Endodermal cell (in vitro differentiated cells): ENCODE data around the gene GRHL1. TPM values are rescaled to one million over a fixed set of nuclear protein-coding genes. Genes with fewer than 3 reads are reported as not detected.

ENCODE experiments used
- DNase-seq: peaks from one replicate; pipeline ENCODE4 v3.0.0-alpha.2; 2017
- H3K27ac ChIP-seq: 2 replicates; pipeline ENCODE4 v1.5.1; 2013; ENCODE audit warnings: mild to moderate bottlenecking, low read depth, low read length, moderate library complexity
- H3K27me3 ChIP-seq: 2 replicates; pipeline ENCODE4 v1.6.1; 2013; ENCODE audit warnings: mild to moderate bottlenecking, low read length, moderate library complexity; ENCODE audit not compliant: insufficient read depth, control insufficient read depth, poor library complexity, severe bottlenecking
- H3K36me3 ChIP-seq: 2 replicates; pipeline ENCODE4 v1.7.0; 2013; ENCODE audit warnings: mild to moderate bottlenecking, low read length, moderate library complexity; ENCODE audit not compliant: control insufficient read depth, insufficient read depth
- H3K4me1 ChIP-seq: one replicate; pipeline ENCODE4 v1.7.0; 2013; ENCODE audit warnings: low read length; ENCODE audit not compliant: control insufficient read depth, insufficient read depth
- H3K4me3 ChIP-seq: 2 replicates; pipeline ENCODE4 v1.5.1; 2013; ENCODE audit warnings: mild to moderate bottlenecking, low read length, moderate library complexity
- H3K9ac ChIP-seq: 2 replicates; pipeline ENCODE4 v1.6.1; 2013; ENCODE audit warnings: mild to moderate bottlenecking, low read length, moderate library complexity; ENCODE audit not compliant: poor library complexity, severe bottlenecking; ENCODE audit errors: extremely low read depth
- H3K9me3 ChIP-seq: 2 replicates; pipeline ENCODE4 v1.6.1; 2013; ENCODE audit warnings: mild to moderate bottlenecking, low read length, moderate library complexity; ENCODE audit not compliant: control insufficient read depth
- H3K27ac Mint-ChIP-seq: 2 replicates; pipeline ENCODE4 v1.8.0; 2020; ENCODE audit warnings: mixed read lengths
- H3K27me3 Mint-ChIP-seq: 2 replicates; pipeline ENCODE4 v1.8.0; 2021; ENCODE audit warnings: mild to moderate bottlenecking, mixed read lengths; ENCODE audit not compliant: insufficient read depth
- H3K36me3 Mint-ChIP-seq: 2 replicates; pipeline ENCODE4 v1.8.0; 2020; ENCODE audit warnings: low read depth, mixed read lengths
- H3K4me1 Mint-ChIP-seq: 2 replicates; pipeline ENCODE4 v1.8.0; 2020; ENCODE audit warnings: mixed read lengths
- H3K4me3 Mint-ChIP-seq: 2 replicates; pipeline ENCODE4 v1.8.0; 2020; ENCODE audit warnings: mild to moderate bottlenecking, moderate library complexity, mixed read lengths
- H3K9me3 Mint-ChIP-seq: 2 replicates; pipeline ENCODE4 v1.8.0; 2020; ENCODE audit warnings: mild to moderate bottlenecking, mixed read lengths
- WGBS, 2 experiments: methylation state at CpG; one replicate each; pipeline versions ENCODE4 v1.1.5 to v1.1.7; 2013; ENCODE audit warnings: missing lambda C conversion rate in 2 of 2, mixed read lengths in 1 of 2; ENCODE audit not compliant: insufficient coverage in 1 of 2, insufficient read length in 1 of 2; 5-methylcytosine and 5-hydroxymethylcytosine counted together
- total RNA-seq, 2 donors: library from RNA; stranded (reverse); fragmentation: NEBNext Ultra II Directional in 1 of 2; extraction: Animal tissue kit (Norgen Biotek cat#: 25700) in 1 of 2; gene quantifications; 2 replicates in 1 of 2; 3 replicates in 1 of 2; pipeline ENCODE4 v1.2.1, GENCODE V29; 2021
- TF ChIP-seq, protein P1 (sequence below): fragments of 200-600 bp; sonication (generic); conservative IDR thresholded peaks from 2 replicates; pipeline ENCODE4 v1.5.0; 2021; ENCODE audit warnings: antibody characterized with exemption, mild to moderate bottlenecking

GRHL1 gene
- total RNA-seq, 2 donors from 2014 or later = 2.7 to 2.9 TPM

DNA sequence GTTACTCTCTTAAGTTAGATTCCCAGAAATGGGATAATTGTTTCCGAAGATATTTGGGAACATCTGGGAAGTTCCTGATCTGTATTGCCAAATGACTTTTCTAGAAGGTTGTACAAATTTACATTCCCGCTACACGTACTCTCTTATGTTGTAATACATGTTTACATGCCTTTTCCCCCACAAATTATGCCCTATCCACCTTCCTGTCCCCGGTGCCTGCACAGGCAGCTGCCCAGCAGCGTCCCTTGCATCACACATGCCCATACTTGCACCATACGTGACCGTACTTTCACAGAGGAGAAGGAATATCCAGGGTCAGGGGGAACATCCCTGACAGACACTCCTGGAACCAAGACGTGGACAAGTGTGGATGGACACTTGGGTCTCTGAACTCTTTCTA lies 67.7 kb downstream of the GRHL1 start:
- Mint-ChIP-seq H3K36me3 (no peaks in the 10 kb centered on the region), H3K9me3 (no peaks in the 10 kb centered on the region), H3K4me1 (peaks cover 3% of the 10 kb centered on the region), H3K27ac (no peak overlapping the region), H3K4me3 (no peak overlapping the region), H3K27me3 (no peaks in the 10 kb centered on the region)
- H3K27me3 ChIP-seq = no peaks in the 10 kb centered on the region
- H3K9me3 ChIP-seq = no peaks in the 10 kb centered on the region
- H3K27ac ChIP-seq = no peak overlapping the region
- no peaks in the 10 kb centered on the region for H3K4me1 ChIP-seq
- TF ChIP-seq, protein P1, sequence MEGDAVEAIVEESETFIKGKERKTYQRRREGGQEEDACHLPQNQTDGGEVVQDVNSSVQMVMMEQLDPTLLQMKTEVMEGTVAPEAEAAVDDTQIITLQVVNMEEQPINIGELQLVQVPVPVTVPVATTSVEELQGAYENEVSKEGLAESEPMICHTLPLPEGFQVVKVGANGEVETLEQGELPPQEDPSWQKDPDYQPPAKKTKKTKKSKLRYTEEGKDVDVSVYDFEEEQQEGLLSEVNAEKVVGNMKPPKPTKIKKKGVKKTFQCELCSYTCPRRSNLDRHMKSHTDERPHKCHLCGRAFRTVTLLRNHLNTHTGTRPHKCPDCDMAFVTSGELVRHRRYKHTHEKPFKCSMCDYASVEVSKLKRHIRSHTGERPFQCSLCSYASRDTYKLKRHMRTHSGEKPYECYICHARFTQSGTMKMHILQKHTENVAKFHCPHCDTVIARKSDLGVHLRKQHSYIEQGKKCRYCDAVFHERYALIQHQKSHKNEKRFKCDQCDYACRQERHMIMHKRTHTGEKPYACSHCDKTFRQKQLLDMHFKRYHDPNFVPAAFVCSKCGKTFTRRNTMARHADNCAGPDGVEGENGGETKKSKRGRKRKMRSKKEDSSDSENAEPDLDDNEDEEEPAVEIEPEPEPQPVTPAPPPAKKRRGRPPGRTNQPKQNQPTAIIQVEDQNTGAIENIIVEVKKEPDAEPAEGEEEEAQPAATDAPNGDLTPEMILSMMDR = no peak
- H3K9ac ChIP-seq = no peak overlapping the region
- H3K36me3 ChIP-seq = no peaks in the 10 kb centered on the region
- DNase-seq = no peak
- WGBS, 2 experiments = 91 to 93% methylated on average over 3 to 8 of the region's 8 CpGs
- H3K4me3 ChIP-seq = no peak overlapping the region

- Mint-ChIP-seq H3K9me3 (no peaks in the 10 kb centered on the region), H3K27ac (no peak overlapping the region), H3K4me3 (no peak overlapping the region), H3K36me3 (no peaks in the 10 kb centered on the region), H3K27me3 (no peaks in the 10 kb centered on the region), H3K4me1 (peaks cover 3% of the 10 kb centered on the region)
- no peak overlapping the region for H3K9ac ChIP-seq
- no peak overlapping the region for H3K27ac ChIP-seq
- no peaks in the 10 kb centered on the region for H3K9me3 ChIP-seq
- DNase-seq = no peak
- no peaks in the 10 kb centered on the region for H3K27me3 ChIP-seq
- WGBS, 2 experiments = 90 to 97% methylated on average over 10 to 27 of the region's 27 CpGs
- no peak overlapping the region for H3K4me3 ChIP-seq
- H3K4me1 ChIP-seq = no peaks in the 10 kb centered on the region
- H3K36me3 ChIP-seq = no peaks in the 10 kb centered on the region
- TF ChIP-seq, protein P1 = peak; percentile 31
These were observed 68.3 kb downstream of the GRHL1 start for GRCh38 chr2:10019602-10020400.

DNA sequence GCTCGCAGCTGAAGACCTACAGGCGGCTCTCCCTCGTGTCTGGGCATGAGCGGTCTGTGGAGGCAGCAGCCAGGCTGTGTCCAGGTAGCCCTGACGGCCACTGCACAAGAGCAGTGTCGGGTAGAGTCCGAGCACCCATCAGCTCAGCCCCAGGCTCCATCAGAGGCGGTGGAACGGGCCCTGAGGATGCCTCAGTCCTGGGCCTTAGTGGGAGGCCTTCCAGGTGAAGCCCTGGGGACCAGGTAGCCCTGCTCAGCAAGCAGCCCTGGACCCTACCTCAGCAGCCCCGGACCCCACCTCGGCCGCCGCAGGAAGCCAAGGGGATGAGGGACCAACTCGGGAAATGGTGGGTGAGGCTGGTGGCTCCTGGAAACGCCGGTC lies 70.5 kb downstream of the GRHL1 start:
- DNase-seq = no peak
- no peaks in the 10 kb centered on the region for H3K36me3 ChIP-seq
- WGBS, 2 experiments = 94% methylated on average over 14 to 16 of the region's 16 CpGs
- peaks cover 3% of the 10 kb centered on the region for H3K4me1 Mint-ChIP-seq
- H3K9me3 ChIP-seq = no peaks in the 10 kb centered on the region
- no peaks in the 10 kb centered on the region for H3K4me1 ChIP-seq
- H3K36me3 Mint-ChIP-seq = no peaks in the 10 kb centered on the region
- H3K27me3 Mint-ChIP-seq = no peaks in the 10 kb centered on the region
- TF ChIP-seq, protein P1 = no peak
- no peak overlapping the region for H3K4me3 ChIP-seq
- no peak overlapping the region for H3K27ac ChIP-seq
- no peaks in the 10 kb centered on the region for H3K9me3 Mint-ChIP-seq
- no peak overlapping the region for H3K9ac ChIP-seq
- H3K4me3 Mint-ChIP-seq = no peak overlapping the region
- no peak overlapping the region for H3K27ac Mint-ChIP-seq
- H3K27me3 ChIP-seq = no peaks in the 10 kb centered on the region
